GM13976 (cell line): Measurements from ENCODE around the gene SEC22A.

Source experiments
- DNase-seq: peaks from one replicate; pipeline ENCODE4 v3.0.0; 2012; ENCODE audit warnings: low spot score
- in situ Hi-C: fragments of 300-500 bp; cut with MboI; formaldehyde crosslinking; loops from one replicate; pipeline ENCODE4 v1.12.0; 2022; ENCODE audit warnings: low sequenced_read_pairs, mixed read lengths, inconsistent platforms; ENCODE audit not compliant: unreplicated experiment
- TF ChIP-seq, protein P1 (sequence below): IDR thresholded peaks from 2 replicates; pipeline ENCODE4 v1.5.1; 2012; ENCODE audit warnings: borderline replicate concordance, mild to moderate bottlenecking; ENCODE audit not compliant: insufficient read depth; ENCODE audit errors: extremely low read depth, missing control alignments, control extremely low read depth

SEC22A gene

GRCh38 chr3:123312331-123313265, 110.9 kb downstream of the SEC22A start:
- DNase-seq = no peak
- in situ Hi-C loops = no loop called here
- TF ChIP-seq, protein P1, sequence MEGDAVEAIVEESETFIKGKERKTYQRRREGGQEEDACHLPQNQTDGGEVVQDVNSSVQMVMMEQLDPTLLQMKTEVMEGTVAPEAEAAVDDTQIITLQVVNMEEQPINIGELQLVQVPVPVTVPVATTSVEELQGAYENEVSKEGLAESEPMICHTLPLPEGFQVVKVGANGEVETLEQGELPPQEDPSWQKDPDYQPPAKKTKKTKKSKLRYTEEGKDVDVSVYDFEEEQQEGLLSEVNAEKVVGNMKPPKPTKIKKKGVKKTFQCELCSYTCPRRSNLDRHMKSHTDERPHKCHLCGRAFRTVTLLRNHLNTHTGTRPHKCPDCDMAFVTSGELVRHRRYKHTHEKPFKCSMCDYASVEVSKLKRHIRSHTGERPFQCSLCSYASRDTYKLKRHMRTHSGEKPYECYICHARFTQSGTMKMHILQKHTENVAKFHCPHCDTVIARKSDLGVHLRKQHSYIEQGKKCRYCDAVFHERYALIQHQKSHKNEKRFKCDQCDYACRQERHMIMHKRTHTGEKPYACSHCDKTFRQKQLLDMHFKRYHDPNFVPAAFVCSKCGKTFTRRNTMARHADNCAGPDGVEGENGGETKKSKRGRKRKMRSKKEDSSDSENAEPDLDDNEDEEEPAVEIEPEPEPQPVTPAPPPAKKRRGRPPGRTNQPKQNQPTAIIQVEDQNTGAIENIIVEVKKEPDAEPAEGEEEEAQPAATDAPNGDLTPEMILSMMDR = no peak

DNA sequence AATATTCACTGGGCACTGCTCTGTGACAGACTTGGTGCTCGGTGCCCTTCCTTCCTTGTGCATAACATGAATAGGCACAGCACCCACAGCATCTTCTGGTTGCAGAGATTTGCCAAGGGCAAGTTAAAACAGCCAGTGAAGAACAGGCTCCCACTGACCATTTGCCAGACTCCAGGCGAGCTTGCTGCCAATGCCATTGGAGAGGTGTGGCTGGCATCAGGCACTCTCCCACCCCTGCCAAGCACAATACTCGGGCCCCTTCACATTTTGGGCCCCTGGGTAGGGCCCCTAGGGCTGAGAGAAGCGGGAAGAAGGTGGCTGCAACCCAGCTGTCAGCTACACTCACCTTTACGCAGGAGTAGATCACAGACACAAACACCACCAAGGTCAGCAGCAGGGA, 112.1 kb downstream of the SEC22A start:
- no peak for DNase-seq
- in situ Hi-C loops = no loop called here
- TF ChIP-seq, protein P1 = no peak

DNA sequence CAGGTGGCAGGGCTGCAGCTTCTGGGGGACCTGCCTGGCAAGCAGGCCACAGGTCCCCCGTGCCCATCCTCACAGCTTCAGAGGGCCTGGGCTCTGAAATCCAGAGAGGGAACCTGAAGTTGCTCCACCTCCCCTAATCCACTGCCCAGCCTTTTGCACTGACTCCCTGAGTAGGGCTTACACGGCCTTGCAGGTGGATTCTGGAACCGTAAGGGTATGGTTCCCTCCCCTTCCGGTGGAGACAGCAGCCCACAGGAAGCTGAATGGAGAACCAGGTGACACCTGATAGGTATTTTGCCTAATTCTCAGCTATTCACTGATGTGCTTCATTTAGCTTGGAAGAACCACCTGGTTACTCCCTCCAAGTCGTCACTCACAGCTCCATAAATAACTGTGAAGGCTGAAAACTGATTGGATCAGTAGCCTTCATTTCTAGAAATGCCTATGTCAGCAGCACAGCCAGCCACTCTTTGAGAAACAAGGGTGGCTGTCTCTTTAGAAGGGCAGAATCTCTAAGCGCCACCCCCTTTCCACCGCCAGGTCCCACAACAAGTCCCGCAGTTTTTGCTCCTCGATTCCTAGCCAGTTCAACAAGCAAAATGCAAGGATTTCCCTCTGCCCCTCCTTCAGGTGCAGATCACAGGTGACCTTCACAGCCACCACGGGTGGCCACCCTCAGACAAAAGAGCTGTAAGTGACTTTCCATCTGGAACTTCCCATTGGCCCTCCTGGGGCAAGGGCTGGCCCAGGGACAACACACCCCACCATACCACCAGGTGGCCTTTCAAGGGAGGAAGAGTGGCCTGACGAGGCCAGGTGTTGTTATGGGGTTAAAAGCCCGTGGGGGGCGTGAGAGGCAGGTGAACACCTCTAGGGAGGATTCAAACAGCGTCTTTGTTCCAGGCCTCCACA, 112.9 kb downstream of the SEC22A start:
- DNase-seq = no peak
- TF ChIP-seq, protein P1 = no peak
- in situ Hi-C loops = no loop called here

DNA sequence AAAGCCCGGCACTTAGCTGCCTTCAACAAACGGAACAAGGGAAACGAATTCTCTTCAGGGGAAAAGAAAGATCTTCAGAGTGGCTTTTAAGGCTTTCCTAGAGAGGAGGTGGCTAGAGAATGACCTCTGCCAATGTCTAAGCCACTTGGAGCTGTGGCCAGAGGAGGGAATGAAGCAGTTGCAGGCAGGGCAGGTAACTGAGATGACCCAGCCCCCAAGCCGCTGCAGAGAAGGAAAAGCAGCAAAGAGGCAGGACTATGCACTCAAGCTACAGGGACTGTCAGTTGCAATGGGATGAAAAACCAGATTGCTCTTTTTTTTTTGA, 113.5 kb downstream of the SEC22A start:
- no peak for DNase-seq
- in situ Hi-C loops = no loop called here
- TF ChIP-seq, protein P1 = no peak

DNA sequence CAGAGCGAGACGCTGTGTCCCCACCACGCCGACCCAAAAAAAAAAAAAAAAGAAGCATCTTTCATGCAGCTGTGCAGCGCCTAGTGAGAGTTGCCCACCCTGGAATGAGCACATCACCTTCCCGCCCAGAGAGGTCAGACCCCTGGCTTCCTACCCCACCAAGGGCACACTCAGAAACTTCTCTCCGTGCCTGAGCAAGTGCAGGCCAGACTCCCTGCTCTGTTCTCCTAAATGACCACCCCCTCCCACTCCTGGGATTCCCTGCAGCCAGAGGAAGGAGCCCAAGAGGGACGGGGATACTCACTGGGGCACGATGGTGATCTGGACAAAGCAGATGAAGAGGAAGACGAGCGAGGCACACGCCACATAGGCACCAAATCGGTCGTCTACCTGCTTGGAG, 116.0 kb downstream of the SEC22A start:
- TF ChIP-seq, protein P1 = no peak
- no peak for DNase-seq
- in situ Hi-C loops = no loop called here

DNA sequence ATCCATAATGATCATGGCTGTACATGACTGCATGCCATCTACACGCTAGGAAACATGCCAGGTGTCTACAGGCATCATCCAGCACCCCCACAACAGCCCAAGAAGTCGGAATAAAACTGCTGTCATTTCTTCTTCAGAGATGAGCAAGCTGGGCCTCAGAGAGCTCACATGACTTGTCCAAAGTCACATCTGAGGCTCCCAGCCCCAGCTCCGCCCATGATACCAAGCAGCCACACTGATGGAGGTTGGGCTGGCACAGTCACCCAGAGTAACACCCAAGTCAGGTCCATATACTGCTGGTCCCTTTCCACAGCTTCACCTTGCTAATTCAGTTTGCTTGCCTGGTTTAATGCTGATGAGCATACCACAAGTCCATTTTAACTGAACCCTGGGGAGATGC, 116.6 kb downstream of the SEC22A start:
- in situ Hi-C loops = no loop called here
- no peak for DNase-seq
- TF ChIP-seq, protein P1 = no peak
